GM19025 (cell line): ENCODE data around the gene RRP15.

ENCODE experiments used
- ATAC-seq: cut with Tn5 transposase; IDR thresholded peaks from one replicate; pipeline ENCODE4 v1.9.1; 2021; ENCODE audit warnings: mild to moderate bottlenecking, low read depth, moderate library complexity; ENCODE audit not compliant: unreplicated experiment

The RRP15 gene

DNA sequence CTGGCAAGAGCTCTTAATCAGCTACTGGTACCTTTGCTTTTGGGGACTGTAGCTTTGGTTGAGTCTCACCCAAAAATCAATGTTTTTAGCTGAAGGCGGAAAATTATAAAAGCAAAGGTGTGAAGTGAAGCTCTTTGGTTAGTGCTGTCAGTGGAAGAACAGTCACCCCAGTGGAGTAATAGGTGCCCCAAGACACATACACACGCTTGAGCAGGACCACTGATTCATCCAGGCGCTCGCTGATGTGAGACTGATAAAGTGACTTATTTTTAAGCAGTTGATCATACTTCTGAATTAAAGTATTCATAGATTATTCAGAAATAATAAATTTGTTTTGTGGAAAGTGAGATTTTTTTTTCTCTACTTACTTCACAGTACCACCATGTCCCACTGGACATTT lies 97.2 kb downstream of the RRP15 start:
- no peak for ATAC-seq

DNA sequence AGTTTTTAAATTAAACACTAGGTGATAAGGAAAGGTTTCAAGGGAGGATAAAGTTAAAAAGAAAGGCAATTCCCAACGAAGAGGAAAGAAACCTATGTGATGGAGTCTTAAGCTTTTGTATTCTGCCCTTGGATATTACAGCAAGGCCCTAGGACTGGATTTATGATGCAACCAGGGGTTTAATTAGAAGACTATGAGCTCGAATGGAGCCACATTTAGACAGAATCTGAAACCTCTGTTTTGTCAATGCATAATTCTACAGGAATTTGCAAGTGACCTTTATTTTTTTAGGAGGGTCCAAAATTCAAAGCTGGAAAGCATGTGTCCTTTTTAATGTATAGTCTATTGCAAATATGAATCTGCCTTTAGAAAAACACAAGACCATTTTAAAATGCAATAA lies 98.0 kb downstream of the RRP15 start:
- no peak for ATAC-seq

DNA sequence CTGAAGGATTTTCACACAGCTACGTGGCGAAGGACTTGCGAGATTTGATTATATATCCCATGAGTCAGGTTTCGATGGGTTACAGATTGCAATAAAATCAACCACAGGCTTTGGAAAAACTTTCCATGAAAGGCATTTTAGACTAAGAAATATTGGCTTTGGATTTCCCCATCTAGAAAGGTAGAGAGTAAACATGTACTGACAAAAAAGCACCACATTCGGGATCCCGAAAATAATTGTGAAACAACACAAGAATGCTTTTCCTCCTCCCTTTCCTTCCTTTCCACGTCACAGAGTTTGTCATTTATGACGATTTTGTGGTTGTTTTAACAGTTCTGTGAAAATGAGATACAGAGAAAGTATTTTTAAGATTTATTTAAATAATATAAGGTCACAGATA lies 98.6 kb downstream of the RRP15 start:
- no peak for ATAC-seq

DNA sequence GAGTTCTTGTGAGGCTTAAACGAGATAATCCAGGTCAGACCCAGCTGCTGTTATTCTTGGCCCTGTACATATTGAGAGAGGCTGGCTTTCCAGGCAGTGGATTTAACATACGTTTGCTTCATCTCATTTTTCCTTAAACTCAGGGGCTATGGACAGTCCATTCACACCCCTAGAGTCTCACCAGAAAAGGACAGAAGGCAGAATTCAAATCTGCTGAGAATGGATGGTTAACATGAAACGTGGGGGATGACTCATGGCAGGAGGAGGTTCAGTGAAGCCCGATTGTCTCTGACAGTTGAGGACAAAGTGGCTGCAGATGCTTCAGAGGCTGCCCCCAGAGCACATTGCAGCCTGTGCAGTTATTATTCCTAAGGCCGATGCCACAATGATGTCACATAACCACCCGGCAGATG lies 99.5 kb downstream of the RRP15 start:
- ATAC-seq = no peak
